GM19023 (cell line): ENCODE data around the gene FRG2B.
"Not testable (repeated sequence)": the region's sequence is repeated elsewhere in the genome, so short reads cannot be mapped to it uniquely, and the experiment has no call there.

Source experiments
- ATAC-seq: cut with Tn5 transposase; IDR thresholded peaks from one replicate; pipeline ENCODE4 v1.9.1; 2021; ENCODE audit warnings: mild to moderate bottlenecking, moderate library complexity; ENCODE audit not compliant: unreplicated experiment

The FRG2B gene

DNA sequence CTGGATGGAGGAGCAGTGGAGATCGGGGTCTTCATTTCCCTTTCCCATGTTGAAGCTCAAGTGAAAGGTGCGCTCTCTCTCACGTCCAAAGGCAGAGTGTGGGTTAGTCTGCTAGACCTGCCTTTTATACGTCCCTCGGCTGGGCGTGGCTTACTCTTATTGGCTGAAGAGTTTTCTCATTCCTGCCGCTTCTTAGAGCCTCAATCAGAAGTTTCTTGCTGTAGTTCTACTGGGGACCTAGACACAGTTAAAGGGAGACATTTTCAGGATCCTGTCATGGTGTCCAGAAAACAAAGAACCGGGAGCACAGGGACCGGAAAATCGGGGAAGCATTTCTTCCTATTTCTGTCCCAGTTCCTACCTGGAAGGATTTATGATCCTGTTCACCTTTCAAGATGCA, at the start of gene FRG2B:
FRG2B (minus strand) TSS at position 101 of the 400 bp plus-strand sequence; CDS start at position 48, 53 bp downstream.
- ATAC-seq: not testable (repeated sequence)

DNA sequence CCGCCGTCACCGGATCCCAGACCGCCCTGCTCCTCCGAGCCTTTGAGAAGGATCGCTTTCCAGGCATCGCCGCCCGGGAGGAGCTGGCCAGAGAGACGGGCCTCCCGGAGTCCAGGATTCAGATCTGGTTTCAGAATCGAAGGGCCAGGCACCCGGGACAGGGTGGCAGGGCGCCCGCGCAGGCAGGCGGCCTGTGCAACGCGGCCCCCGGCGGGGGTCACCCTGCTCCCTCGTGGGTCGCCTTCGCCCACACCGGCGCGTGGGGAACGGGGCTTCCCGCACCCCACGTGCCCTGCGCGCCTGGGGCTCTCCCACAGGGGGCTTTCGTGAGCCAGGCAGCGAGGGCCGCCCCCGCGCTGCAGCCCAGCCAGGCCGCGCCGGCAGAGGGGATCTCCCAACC, 40.9 kb upstream of the FRG2B start:
- ATAC-seq: not testable (repeated sequence)

GRCh38 chr10:133663544-133664160, 37.1 kb upstream of the FRG2B start:
- not testable (repeated sequence) for ATAC-seq

DNA sequence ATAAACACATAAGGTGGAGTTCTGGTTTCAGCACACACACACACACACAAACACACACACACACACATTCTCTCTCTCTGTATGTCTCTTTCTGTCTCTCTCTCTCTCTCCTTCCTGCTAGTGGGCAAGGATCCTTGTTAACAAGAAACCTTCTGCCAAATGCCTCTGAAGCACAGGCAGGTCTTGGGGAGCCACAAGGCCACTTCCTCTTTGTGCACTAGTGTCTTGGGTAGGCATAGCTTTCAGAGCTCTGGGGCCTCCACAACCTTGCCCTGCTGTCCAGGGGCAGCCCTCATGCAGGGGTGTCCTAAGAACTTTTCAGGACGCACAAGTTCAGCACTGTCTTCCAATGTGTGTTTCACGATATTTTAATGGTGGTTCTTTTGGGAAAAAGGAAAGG, 34.5 kb upstream of the FRG2B start:
- not testable (repeated sequence) for ATAC-seq

DNA sequence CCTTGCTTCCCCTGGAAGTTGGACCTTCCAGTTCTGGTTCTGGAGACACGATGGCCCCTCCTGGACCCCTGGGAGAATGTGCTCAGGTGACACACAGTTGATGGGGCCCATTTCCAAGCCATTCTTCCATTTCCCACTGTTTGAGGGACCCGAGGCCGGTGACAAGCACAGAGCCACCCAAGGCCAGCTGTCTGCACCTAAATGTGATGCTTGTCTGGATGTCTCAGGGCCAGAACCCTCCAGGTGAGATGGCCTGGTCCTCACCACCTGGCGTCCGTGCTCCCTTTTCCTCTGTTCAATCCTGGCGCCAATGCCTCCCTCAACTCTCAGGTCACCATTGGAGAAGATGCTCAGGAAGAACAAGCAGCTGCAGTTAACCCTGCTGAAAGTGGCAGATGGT, 33.9 kb upstream of the FRG2B start:
- ATAC-seq: not testable (repeated sequence)

DNA sequence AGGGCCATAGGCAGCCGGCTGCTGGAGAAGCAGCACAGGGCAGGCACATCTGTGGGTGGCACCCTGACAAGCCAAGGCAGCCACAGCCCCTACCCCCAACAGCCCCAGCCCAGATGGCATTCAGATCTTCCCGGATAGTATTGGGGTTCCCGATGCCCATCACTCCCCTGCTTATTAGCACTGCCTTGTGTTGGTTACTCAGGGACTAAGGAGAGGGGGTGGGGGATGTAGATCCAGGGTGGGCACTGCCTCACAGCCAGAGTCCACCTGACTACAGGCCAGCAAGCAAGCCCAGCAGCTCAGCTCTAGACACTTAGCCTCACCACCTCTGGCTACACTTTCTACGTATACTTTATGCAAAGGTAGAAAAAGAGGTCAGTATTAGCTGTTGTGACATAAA, 30.7 kb upstream of the FRG2B start:
- ATAC-seq: not testable (repeated sequence)

DNA sequence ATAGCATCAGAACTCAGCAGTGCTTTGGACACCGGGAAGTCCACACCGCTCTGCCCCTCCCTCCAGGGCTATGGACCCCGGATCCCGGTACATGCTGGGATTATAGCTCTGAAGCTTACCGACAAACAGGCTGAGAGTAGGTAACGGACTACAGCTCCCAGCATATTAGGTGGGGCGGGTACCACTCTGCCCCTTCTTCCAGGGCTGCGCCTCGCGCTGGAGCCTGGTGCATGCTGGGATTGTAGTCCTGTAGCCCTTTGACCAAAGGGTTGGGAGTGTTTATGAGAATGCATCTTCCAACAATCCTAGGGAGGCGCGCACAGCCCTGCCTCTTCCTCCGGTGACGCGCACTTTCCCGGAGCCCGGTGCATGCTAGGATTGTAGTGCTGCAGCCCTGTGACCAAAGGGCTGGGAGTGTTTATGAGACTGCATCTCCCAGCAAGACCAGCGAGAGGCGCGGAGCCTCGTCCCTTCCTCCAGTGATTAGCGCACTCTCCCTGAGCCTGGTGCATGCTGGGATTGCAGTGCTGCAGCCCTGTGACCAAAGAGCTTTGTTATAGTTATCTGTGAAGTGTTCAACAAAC, 22.4 kb upstream of the FRG2B start:
- not testable (repeated sequence) for ATAC-seq

DNA sequence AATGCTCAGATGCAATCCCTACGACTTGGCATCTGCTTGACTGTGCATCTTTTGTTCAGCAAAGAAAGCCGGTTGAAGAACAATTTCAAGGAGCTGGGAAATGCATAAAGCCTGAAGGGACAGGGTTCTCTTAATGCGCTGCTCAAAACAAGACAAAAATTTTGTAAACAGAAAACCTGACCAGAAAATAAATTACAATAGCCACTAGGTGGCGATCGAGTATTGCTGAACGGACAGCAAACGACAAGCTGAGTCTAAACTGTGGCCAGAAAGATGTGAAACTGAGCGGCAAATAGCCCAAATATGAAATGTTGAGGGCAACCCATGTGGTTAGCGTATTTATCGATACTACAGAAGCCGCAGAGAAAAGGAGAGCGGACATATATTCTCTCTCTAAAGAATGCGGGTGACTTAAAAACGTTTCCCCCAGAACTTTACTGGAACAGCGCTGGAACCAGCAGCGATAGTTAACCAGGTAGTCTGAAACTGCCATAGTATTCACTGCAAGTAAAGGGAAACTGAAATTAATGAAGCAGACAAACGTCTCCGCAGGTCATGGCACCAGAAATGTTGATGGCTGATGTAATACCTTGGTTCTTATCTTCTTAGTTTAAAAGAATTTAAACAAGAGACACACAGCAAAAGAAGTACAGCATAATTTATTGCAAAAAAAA, 20.6 kb upstream of the FRG2B start:
- peak; percentile 77 for ATAC-seq

- not testable (repeated sequence) for ATAC-seq
Measured at GRCh38 chr10:133637846-133638235, 11.2 kb upstream of the FRG2B start.

GRCh38 chr10:133637202-133637845, 10.7 kb upstream of the FRG2B start:
- ATAC-seq: not testable (repeated sequence)

DNA sequence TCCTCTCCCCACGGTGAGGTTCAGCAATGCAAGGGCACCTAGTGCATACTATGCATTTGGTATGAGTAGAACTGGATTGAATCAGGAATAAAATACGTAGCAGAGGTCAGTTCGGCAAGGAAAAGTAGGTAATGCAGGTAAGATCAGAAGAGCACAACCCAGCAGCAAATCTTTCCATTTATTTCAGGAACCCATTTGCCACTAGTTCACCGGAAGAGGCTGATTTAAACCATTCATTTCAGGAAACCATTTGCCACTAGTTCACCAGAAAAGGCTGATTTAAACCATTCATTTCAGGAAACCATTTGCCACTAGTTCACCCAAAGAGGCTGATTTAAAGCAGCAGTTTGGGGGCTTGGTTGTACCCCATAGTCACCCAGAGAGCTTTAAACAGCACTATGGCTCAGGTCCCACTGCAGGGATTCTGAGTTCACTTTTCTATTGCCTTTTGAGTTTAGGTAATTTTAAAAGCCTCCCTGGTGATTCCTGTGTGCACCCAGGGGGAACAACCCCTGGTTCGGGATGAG, 4.2 kb upstream of the FRG2B start:
- not testable (repeated sequence) for ATAC-seq

DNA sequence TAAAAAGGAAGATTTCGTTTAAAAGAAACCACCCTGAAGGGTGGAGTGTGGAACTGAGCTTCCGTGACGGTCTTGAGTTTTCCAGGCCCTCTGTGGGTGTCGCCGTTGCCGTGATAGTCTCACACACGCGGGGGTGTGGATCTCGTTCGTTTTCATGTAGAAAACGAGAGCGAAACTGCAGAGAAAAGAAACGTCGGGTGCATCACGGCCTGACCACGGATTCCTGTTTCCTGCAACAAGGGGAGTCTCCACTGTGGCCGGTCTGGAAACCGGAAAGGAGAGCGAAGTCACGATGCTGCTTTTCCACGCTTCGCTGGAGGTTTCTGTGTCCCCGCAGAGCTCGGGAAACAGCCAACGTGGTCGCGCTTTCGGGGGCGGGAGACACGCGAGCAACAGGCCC, 4.1 kb downstream of the FRG2B start:
- ATAC-seq: not testable (repeated sequence)

DNA sequence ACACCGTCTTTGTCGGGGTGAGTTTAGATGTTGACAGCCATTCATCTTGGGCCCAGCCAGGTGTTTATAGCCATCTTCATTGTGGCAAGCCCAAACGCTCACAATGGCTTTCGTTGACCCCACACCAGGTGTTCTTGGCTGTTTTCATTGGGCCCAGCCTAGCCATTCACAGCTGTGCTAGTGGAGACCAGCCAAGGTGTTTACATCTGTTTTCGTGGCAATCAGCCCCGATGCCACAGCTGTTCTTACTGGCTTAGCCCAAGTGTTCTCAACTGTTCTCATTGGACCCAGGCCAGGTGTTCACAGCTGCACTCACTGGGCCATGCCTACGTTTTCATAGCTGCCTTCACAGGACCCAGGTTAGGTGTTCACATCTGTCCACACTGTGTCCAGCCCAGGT, 7.7 kb downstream of the FRG2B start:
- ATAC-seq: no peak

DNA sequence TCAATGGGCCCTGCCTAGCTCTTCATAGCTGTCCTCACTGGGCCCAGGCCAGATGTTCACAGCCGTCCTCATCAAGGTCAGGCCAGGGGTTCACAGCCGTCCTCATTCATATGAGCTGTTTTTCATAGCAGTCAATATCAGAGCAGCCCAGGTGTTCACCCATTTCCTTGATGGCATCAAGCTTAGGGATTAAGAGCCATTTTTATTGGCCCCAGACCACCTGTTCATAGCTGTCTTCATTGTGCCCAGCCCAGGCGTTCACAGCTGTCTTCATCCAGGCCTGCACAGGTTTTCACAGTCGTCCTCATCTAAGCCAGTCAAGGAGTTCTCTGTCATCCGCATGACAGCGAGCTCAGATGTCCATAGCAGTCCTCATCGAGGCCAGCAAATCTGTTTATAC, 9.4 kb downstream of the FRG2B start:
- ATAC-seq: no peak

DNA sequence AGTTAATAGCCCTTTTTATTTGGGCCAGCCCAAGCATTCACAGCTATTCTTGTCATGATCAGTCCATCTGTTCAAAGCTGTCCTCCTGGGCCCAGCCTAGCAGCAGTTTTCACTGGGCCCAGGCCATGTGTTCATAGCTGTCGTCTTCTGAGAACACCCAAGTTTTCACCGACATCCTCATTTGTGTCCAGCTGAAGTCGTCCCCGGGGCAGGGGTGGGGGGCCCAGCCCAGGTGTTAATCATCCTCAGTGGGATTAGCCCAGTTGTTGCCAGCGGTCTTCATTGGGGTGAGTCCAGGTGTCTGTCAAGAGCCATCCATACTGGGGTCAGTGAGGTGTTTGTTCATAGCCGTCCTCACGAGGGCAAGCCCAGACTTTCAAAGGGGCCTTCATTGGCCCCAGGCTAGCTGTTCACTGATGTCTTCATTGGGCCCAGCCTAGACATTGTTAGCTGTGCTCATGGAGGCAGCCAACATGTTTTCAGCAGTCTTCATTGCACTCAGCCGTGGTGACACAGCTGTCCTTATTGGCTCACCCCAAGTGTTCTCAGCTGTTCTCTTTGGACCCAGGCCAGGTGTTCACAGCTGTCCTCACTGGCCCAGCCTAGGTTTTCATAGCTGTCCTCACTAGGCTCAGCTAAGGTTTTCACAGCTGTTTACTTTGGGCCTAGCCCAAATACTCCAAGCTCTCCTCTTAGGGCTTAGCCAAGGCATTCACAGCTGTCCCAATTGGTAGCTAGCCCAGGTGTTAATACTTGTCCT, 10.0 kb downstream of the FRG2B start:
- no peak for ATAC-seq

DNA sequence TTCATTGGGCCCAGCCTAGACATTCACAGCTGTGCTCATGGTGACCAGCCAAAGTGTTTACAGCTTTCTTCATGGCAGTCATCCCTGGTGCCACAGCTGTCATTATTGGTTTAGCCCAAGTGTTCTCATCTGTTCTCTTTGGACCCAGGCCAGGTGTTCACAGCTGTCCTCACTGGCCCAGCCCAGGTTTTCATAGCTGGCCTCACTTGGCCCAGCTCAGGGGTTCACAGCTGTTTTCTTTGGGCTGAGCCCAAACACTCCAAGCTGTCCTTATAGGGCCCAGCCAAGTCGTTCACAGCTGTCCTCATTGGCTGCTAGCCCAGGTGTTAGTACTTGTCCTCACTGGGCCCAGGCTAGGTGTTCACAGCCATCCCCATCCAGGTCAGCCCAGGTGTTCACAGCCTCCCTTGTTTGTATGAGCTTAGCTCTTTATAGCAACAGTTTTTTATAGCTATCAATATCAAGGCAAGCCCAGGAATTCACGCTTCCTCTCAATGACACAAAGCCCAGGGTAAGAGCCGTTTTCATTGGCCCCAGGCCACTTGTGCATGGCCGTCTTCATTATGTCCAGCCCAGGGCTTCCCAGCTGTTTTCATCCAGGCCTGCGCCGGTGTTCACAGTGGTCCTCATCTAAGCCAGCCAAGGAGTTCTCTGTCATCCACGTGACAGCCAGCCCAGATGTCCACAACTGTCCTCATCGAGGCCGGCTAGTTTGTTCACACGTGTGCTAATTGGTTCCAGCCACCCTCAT, 11.6 kb downstream of the FRG2B start:
- no peak for ATAC-seq

DNA sequence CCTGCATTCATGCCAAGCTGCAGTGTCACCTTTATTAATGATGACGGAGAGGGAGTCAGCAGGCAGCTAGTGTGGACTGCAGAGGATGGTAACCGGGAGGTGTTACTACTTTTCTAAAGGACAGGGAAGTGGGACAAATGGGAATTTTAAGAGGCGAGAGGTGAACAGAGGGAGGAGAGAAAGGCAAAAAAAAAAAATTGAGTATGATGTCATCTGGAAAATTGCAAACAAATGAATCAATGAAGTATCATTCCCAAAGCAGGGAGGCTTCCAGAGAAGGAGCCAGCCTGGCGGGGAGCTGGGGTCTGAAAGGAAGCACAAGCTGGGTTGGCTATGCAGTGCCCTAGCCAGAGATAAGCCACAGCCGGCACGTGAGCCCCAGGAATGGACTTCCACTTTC, 12.9 kb downstream of the FRG2B start:
- ATAC-seq: no peak

GRCh38 chr10:133611079-133611478, 15.5 kb downstream of the FRG2B start:
- ATAC-seq: no peak

GRCh38 chr10:133608855-133609254, 17.7 kb downstream of the FRG2B start:
- no peak for ATAC-seq

- ATAC-seq: not testable (repeated sequence)
Measured at GRCh38 chr10:133603434-133603833, 23.2 kb downstream of the FRG2B start.
